ENCODE data around the gene ZCCHC7. TPM values are rescaled to one million over a fixed set of nuclear protein-coding genes. Genes with fewer than 3 reads are reported as not detected.
"Not testable (repeated sequence)": the region's sequence is repeated elsewhere in the genome, so short reads cannot be mapped to it uniquely, and the experiment has no call there.

The ZCCHC7 gene
- total RNA-seq, 1 donor from 2014 or later = 27.8 TPM

- Mint-ChIP-seq H3K36me3 (peaks cover 4% of the 10 kb centered on the region), H3K27me3 (ENCODE audit: low read depth) (no peaks in the 10 kb centered on the region), H3K9me3 (no peaks in the 10 kb centered on the region), H3K27ac (no peak overlapping the region), H3K4me3 (no peak overlapping the region), H3K4me1 (peaks cover 24% of the 10 kb centered on the region)
- no peak for DNase-seq (ENCODE audit: low spot score in 2 of 2, unreplicated experiment in 2 of 2)
- no peak for TF ChIP-seq CTCF (IDR thresholded peaks at IDR 0.05; ENCODE audit: unreplicated experiment)
Observed at GRCh38 chr9:37286530-37287175, 166.3 kb downstream of the ZCCHC7 start.

GRCh38 chr9:37287317-37287716 lies 166.9 kb downstream of the ZCCHC7 start:
- Mint-ChIP-seq H3K27ac (no peak overlapping the region), H3K4me1 (peaks cover 24% of the 10 kb centered on the region), H3K36me3 (peaks cover 4% of the 10 kb centered on the region), H3K4me3 (no peak overlapping the region), H3K27me3 (ENCODE audit: low read depth) (no peaks in the 10 kb centered on the region), H3K9me3 (no peaks in the 10 kb centered on the region)
- DNase-seq (ENCODE audit: low spot score in 2 of 2, unreplicated experiment in 2 of 2) = no peak
- TF ChIP-seq CTCF (IDR thresholded peaks at IDR 0.05; ENCODE audit: unreplicated experiment) = no peak

DNA sequence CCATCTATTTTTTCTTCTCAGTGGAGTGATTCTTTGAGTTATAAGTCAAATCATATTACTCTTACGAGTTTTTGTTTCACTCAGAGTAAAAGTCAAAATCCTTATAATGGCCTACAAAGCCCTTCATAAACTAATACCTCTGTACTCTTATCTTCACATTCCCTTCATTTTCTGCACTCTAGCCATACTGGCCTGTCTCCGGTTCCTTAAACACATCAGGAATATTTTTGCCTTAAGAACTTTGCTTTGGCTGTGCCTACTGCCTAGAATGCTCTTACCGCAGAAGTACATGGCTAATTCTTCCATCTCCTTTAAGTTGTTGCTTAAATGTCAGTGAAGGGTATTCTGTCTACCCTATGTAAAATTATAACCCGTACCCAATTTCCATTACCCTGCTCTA lies 169.3 kb downstream of the ZCCHC7 start:
- H3K4me3 Mint-ChIP-seq = no peak overlapping the region
- H3K27me3 Mint-ChIP-seq (ENCODE audit: low read depth) = no peaks in the 10 kb centered on the region
- no peaks in the 10 kb centered on the region for H3K9me3 Mint-ChIP-seq
- H3K4me1 Mint-ChIP-seq = peaks cover 24% of the 10 kb centered on the region
- H3K27ac Mint-ChIP-seq = peak overlapping the region; percentile 13
- DNase-seq (ENCODE audit: low spot score in 2 of 2, unreplicated experiment in 2 of 2) = no peak
- peaks cover 4% of the 10 kb centered on the region for H3K36me3 Mint-ChIP-seq
- TF ChIP-seq CTCF (IDR thresholded peaks at IDR 0.05; ENCODE audit: unreplicated experiment) = no peak

DNA sequence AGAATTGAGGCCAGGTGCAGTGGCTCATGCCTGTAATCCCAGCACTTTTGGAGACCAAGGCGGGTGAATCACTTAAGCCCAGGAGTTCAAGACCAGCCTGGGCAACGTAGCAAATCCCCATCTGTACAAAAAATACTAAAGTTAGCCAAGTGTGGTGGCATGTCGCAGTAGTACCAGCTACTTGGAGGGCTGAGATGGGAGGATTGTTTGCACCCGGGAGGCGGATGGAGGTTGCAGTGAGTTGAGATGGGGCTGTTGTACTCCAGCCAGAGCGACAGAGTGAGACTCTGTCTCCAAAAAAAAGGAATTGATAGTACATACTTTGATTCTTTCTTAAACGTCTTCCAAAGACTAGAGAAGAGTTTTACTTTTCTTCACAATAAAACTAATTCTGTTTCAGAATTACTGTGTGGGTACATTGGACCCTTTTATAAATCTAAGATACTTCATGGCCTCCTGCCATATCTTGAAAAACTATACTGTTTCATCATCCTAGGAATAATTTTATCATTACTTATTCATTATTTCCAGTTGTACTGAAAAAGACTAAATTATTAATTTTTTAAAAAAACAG lies 170.1 kb downstream of the ZCCHC7 start:
- Mint-ChIP-seq H3K9me3 (no peaks in the 10 kb centered on the region), H3K27me3 (ENCODE audit: low read depth) (no peaks in the 10 kb centered on the region), H3K4me1 (peaks cover 23% of the 10 kb centered on the region), H3K27ac (no peak overlapping the region), H3K36me3 (peaks cover 4% of the 10 kb centered on the region), H3K4me3 (no peak overlapping the region)
- no peak for TF ChIP-seq CTCF (IDR thresholded peaks at IDR 0.05; ENCODE audit: unreplicated experiment)
- no peak for DNase-seq (ENCODE audit: low spot score in 2 of 2, unreplicated experiment in 2 of 2)

GRCh38 chr9:37290940-37291485 lies 170.6 kb downstream of the ZCCHC7 start:
- Mint-ChIP-seq H3K4me1 (peaks cover 23% of the 10 kb centered on the region), H3K9me3 (no peaks in the 10 kb centered on the region), H3K36me3 (peaks cover 4% of the 10 kb centered on the region), H3K27ac (peak overlapping the region; percentile 41), H3K27me3 (ENCODE audit: low read depth) (no peaks in the 10 kb centered on the region), H3K4me3 (no peak overlapping the region)
- no peak for TF ChIP-seq CTCF (IDR thresholded peaks at IDR 0.05; ENCODE audit: unreplicated experiment)
- no peak for DNase-seq (ENCODE audit: low spot score in 2 of 2, unreplicated experiment in 2 of 2)

GRCh38 chr9:37291612-37292238 lies 171.4 kb downstream of the ZCCHC7 start:
- H3K27ac Mint-ChIP-seq; H3K27me3 Mint-ChIP-seq (ENCODE audit: low read depth); DNase-seq (ENCODE audit: low spot score in 2 of 2, unreplicated experiment in 2 of 2); H3K9me3 Mint-ChIP-seq; H3K4me3 Mint-ChIP-seq; H3K36me3 Mint-ChIP-seq: not testable (repeated sequence)
- H3K4me1 Mint-ChIP-seq = peaks cover 23% of the 10 kb centered on the region

Data from mesothelial cell of epicardium (in vitro differentiated cells).